GM10266 (cell line): ENCODE results near the gene SGMS1.
"Not testable (repeated sequence)": the region's sequence is repeated elsewhere in the genome, so short reads cannot be mapped to it uniquely, and the experiment has no call there.

Source experiments
- DNase-seq: peaks from one replicate; pipeline ENCODE4 v3.0.0; 2012; ENCODE audit errors: extremely low spot score
- CTCF ChIP-seq: IDR thresholded peaks from 2 replicates; pipeline ENCODE4 v1.5.1; 2012; ENCODE audit warnings: mild to moderate bottlenecking, low read depth; ENCODE audit not compliant: control insufficient read depth, insufficient read depth; ENCODE audit errors: missing control alignments

Gene SGMS1

DNA sequence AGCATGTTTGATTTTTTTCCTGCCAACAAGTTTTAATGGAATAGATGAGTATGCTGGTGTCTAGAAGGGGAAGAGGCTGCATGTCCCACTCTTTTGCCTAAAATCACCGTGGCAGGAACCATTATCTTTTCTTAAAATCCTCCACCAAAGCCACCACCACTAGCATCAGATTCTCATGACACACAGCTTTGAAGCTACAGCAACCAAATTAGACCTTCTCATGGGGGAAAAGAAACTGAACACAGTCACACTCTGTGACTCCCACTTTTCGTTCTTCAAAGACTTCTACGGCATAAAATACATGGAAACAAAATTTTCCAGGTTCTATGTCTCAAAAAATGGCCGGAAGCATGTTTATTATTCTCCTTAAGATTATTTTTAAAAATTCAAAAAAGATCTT lies 81.8 kb downstream of the SGMS1 start:
- no peak for DNase-seq
- TF ChIP-seq CTCF = no peak

DNA sequence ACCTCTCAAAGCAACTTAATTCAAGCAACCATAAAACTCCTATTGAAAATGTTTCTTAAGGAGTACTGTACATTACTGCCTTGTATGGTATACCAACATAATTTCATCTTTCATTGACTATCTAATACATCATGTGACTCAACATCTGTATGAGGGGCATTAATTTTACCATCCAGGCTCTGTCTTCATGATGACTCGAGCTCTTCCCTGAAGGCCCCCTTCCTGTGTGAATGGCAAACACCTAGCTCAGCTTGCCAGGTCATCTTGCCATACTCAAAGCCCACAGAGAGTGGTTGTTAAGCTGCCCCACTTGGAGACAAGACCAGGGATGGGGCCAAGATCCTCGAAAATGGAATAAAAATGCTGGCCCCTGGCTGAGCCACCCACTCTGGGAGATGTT lies 82.4 kb downstream of the SGMS1 start:
- no peak for TF ChIP-seq CTCF
- DNase-seq = no peak

DNA sequence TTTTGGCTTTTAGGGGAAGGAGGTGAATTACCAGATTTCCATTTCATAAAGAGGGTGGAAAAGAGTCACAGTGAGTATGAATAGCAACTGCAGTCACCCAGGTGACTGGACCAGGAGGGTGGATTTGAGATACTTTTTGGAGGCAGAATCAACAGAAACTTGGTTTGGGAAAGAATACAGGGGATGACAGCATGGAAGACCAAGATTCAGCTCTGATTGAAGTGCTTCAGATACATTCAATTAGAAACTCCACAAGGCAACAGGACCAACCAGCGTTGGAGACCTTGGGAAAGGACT lies 83.0 kb downstream of the SGMS1 start:
- no peak for DNase-seq
- no peak for TF ChIP-seq CTCF

DNA sequence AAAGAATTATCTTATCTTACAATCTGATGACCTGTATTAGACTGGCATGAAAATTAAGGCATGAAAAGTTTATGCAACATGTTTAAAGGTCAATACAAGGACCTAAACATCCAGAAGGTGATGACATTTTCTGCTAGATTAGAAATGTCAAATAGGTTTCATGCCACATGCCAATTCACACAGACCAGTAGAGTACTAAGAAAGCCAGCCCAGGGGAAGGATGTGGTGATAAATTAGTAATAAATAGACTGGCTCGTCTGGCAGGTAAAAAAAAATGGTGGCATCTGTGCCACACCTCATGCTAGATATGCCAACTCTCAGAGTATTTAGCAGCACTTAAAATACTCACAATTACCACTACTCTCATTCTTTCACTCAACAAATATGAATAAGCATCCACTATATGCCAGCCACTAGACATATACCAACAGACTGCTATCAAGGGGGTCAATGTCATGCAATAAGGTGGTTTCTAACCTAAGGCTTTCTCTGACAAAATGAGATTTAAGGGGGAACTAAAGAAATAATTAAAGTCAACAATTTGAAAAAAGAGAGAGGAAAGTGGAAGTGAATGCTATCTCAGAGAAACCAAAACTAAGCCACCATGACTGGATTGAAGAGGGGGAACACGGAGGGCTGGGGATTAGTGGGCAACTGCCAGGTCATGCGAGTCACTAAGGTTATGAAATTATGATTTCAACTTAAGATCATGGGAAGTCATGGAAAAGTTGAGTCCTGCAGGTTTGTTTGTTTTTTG lies 83.5 kb downstream of the SGMS1 start:
- DNase-seq = peak; percentile 24
- no peak for TF ChIP-seq CTCF

DNA sequence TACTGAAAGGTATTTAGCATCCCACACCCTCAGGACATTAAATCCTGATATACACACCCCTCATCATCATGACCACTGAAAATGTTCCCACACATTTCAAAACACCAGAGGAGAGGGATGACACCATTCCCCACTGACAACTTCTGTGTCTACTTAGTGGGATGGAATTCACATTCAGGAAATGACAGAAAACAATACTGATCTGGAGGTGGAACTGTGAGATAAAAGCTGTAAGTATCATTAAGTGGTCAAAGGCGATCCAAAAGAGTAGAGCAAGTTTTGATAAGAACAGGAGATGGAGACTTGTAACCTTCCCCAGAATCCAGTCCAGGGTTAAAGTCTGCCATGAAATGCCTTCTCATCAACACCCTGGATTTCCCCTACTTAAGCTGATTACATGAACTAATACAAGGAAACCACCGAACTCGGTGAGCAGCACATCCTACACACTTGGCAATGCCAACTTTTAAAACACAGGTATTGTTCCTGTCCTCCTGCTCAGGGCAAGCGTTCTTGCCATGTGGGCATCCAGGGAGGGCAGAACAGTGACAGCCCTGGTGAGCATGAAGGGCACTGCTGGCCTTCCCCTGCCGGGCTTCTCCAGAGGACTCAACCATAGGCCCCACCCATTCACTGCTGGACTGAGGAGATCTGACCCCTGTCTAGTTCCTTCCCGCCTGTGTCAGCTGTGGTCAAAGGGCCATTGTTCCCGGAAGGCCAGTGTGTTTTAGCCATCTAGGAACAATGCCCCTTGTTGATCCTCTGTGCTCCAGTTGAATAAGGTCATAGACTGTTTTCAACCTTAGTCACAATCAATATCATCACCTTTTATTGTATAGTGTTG lies 85.0 kb downstream of the SGMS1 start:
- TF ChIP-seq CTCF = no peak
- DNase-seq = peak; percentile 30

DNA sequence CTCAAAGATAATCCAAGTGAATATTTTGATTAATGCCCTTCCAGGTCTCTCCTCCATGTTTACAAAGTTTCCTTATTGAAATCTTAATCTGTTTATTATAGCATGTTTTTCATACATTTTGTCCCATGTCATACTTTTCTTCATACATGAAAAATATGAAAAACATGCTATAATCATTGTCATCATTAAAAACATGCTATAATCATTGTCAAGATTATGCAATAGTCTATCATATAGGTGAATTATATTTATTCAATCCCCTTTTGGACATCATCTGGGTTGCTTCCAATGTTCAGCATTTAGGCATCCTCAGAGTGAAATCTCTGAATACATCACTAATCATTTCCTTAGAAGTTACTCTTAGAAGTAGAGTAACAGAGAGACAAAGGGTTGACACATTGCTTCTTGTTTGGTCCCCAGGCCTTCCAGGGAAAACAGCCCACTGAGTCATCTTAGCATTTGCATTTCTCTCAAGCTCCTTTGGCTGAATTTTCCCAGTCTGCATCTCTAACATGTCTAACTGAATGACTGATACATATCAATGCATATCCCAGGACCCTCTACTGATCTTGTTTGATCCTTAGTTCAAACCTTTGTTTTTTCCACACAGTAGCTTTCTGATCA lies 87.0 kb downstream of the SGMS1 start:
- DNase-seq = no peak
- no peak for TF ChIP-seq CTCF

- not testable (repeated sequence) for DNase-seq
These were observed 88.9 kb downstream of the SGMS1 start for GRCh38 chr10:50534748-50535376.
